H54 (cell line): ENCODE data around the gene COL11A2.

Experiments
- DNase-seq: peaks from one replicate; pipeline ENCODE4 v3.0.0; 2011; ENCODE audit warnings: low spot score, mixed read lengths; ENCODE audit not compliant: insufficient read length
- FAIRE-seq: peaks from 3 replicates; lab custom pipeline; 2011; peaks lifted over from hg19 to GRCh38; lab: Jason Lieb, UNC
- POLR2A ChIP-seq: IDR thresholded peaks from 2 replicates; pipeline ENCODE4 v1.6.1; 2011; ENCODE audit warnings: low read depth, mild to moderate bottlenecking, low read length

COL11A2 gene

GRCh38 chr6:33167374-33168283 lies 24.6 kb downstream of the COL11A2 start:
- DNase-seq (no peak), FAIRE-seq (no peak)
- no peak for TF ChIP-seq POLR2A

- FAIRE-seq, result no peak
Measured at GRCh38 chr6:33166811-33167210, 25.5 kb downstream of the COL11A2 start.

GRCh38 chr6:33166363-33166762 lies 25.9 kb downstream of the COL11A2 start:
- TF ChIP-seq POLR2A, result no peak
- DNase-seq, result no peak
- FAIRE-seq, result no peak

More at GRCh38 chr6:33166811-33167210, 25.5 kb downstream of the COL11A2 start:
- no peak for TF ChIP-seq POLR2A
- DNase-seq, result no peak

- DNase-seq (no peak), FAIRE-seq (no peak)
- no peak for TF ChIP-seq POLR2A
Measured at GRCh38 chr6:33165581-33166258, 26.5 kb downstream of the COL11A2 start.

- no peak for FAIRE-seq
Measured at GRCh38 chr6:33164665-33165373, 27.4 kb downstream of the COL11A2 start.

GRCh38 chr6:33164176-33164575 lies 28.1 kb downstream of the COL11A2 start:
- FAIRE-seq (no peak), DNase-seq (no peak)
- TF ChIP-seq POLR2A, result no peak

More at GRCh38 chr6:33164665-33165373, 27.4 kb downstream of the COL11A2 start:
- DNase-seq, result no peak
- TF ChIP-seq POLR2A, result no peak

- TF ChIP-seq POLR2A, result no peak
- no peak for DNase-seq
- FAIRE-seq, result no peak
Measured at GRCh38 chr6:33163540-33163939, 28.7 kb downstream of the COL11A2 start.

GRCh38 chr6:33161354-33162331 lies 30.6 kb downstream of the COL11A2 start:
- no peak for FAIRE-seq

GRCh38 chr6:33160728-33161344 lies 31.4 kb downstream of the COL11A2 start:
- FAIRE-seq (peak; percentile 53), DNase-seq (peak; percentile 89)
- TF ChIP-seq POLR2A, result no peak

More at GRCh38 chr6:33161354-33162331, 30.6 kb downstream of the COL11A2 start:
- peak; percentile 82 for DNase-seq
- TF ChIP-seq POLR2A, result no peak

GRCh38 chr6:33160096-33160495 lies 32.2 kb downstream of the COL11A2 start:
- DNase-seq, result no peak
- no peak for TF ChIP-seq POLR2A
- FAIRE-seq, result no peak

- FAIRE-seq (no peak), DNase-seq (no peak)
- TF ChIP-seq POLR2A, result no peak
Measured at GRCh38 chr6:33156964-33157363, 35.3 kb downstream of the COL11A2 start.

GRCh38 chr6:33156561-33156960 lies 35.7 kb downstream of the COL11A2 start:
- DNase-seq, result peak; percentile 27
- FAIRE-seq, result no peak
- TF ChIP-seq POLR2A, result no peak

GRCh38 chr6:33154349-33154748 lies 37.9 kb downstream of the COL11A2 start:
- no peak for FAIRE-seq
- DNase-seq, result no peak
- TF ChIP-seq POLR2A, result no peak
